ENCODE results near the gene PRKX.
"Not testable (repeated sequence)": the region's sequence is repeated elsewhere in the genome, so short reads cannot be mapped to it uniquely, and the experiment has no call there.

- TF ChIP-seq FOXA1 (IDR thresholded peaks at IDR 0.05); BHLHE40 (IDR thresholded peaks at IDR 0.05; ENCODE audit: borderline replicate concordance); ZNF384 (IDR thresholded peaks at IDR 0.05); L3MBTL2 (conservative IDR thresholded peaks at IDR 0.05); SP1 (IDR thresholded peaks at IDR 0.05); ARNT (IDR thresholded peaks at IDR 0.05); SUZ12 (IDR thresholded peaks at IDR 0.05); CTBP1 (IDR thresholded peaks at IDR 0.05; ENCODE audit: borderline replicate concordance); NFRKB (IDR thresholded peaks at IDR 0.05): not testable (repeated sequence)
Observed at GRCh38 chrX:3707673-3708274, 5.7 kb downstream of the PRKX start.

Measured in HEK293T (cell line).